GM18868 (cell line): Measurements from ENCODE around the gene TMEM208.

Source experiments
- ATAC-seq: cut with Tn5 transposase; IDR thresholded peaks from one replicate; pipeline ENCODE4 v1.9.1; 2021; ENCODE audit warnings: mild to moderate bottlenecking, moderate library complexity; ENCODE audit not compliant: unreplicated experiment

The TMEM208 gene

GRCh38 chr16:67207249-67208091 lies 19.5 kb upstream of the TMEM208 start:
- ATAC-seq: no peak

- ATAC-seq: no peak
Measured at GRCh38 chr16:67208154-67208896, 18.6 kb upstream of the TMEM208 start.

GRCh38 chr16:67209565-67209964 lies 17.4 kb upstream of the TMEM208 start:
- ATAC-seq: no peak

- ATAC-seq: no peak
Measured at GRCh38 chr16:67210069-67210937, 16.6 kb upstream of the TMEM208 start.

GRCh38 chr16:67211674-67212073 lies 15.3 kb upstream of the TMEM208 start:
- no peak for ATAC-seq

GRCh38 chr16:67212766-67213165 lies 14.2 kb upstream of the TMEM208 start:
- no peak for ATAC-seq

- no peak for ATAC-seq
Measured at GRCh38 chr16:67213197-67214019, 13.5 kb upstream of the TMEM208 start.

- ATAC-seq: no peak
Measured at GRCh38 chr16:67215706-67216105, 11.2 kb upstream of the TMEM208 start.

GRCh38 chr16:67216612-67217490 lies 10.1 kb upstream of the TMEM208 start:
- no peak for ATAC-seq

GRCh38 chr16:67223992-67224391 lies 2.9 kb upstream of the TMEM208 start:
- ATAC-seq: no peak

GRCh38 chr16:67226295-67226803 lies 581 bp upstream of the TMEM208 start:
- ATAC-seq: no peak

GRCh38 chr16:67227567-67227921 lies 614 bp downstream of the TMEM208 start:
- no peak for ATAC-seq

- ATAC-seq: no peak
Measured at GRCh38 chr16:67228034-67228785, 1.3 kb downstream of the TMEM208 start.

GRCh38 chr16:67228905-67229304 lies 2.0 kb downstream of the TMEM208 start:
- ATAC-seq: no peak

- ATAC-seq: no peak
Measured at GRCh38 chr16:67229906-67230808, 3.2 kb downstream of the TMEM208 start.

- no peak for ATAC-seq
Measured at GRCh38 chr16:67230809-67231660, 4.1 kb downstream of the TMEM208 start.

GRCh38 chr16:67233596-67233995 lies 6.7 kb downstream of the TMEM208 start:
- no peak for ATAC-seq
